Measurements from ENCODE around the gene TMEM255A. TPM values are rescaled to one million over a fixed set of nuclear protein-coding genes. Genes with fewer than 3 reads are reported as not detected.

Gene TMEM255A
- total and polyA plus RNA-seq, 2 experiments from 2014 or later = 0.21 to 0.28 TPM

GRCh38 chrX:120228187-120228908 lies 82.9 kb downstream of the TMEM255A start:
- Histone ChIP-seq H3K4me3 (no peak overlapping the region), H3K27me3 (ENCODE audit: insufficient read depth) (no peaks in the 10 kb centered on the region), H2AFZ (no peak overlapping the region), H3K4me1 (ENCODE audit: insufficient read depth) (peaks cover 5% of the 10 kb centered on the region; the same call in 1 of the 2 replicates), H3K4me2 (no peak overlapping the region), H3K9me2 (ENCODE audit: insufficient read depth) (no peaks in the 10 kb centered on the region), H3K79me2 (replicated peaks; ENCODE audit: insufficient read depth) (no peaks in the 10 kb centered on the region), H4K20me1 (replicated peaks; ENCODE audit: insufficient read depth) (no peaks in the 10 kb centered on the region), H3K27ac (ENCODE audit: low read depth) (no peak overlapping the region), H3F3A (replicated peaks; ENCODE audit: low read depth) (no peaks in the 10 kb centered on the region), H3K36me3 (ENCODE audit: insufficient read depth) (no peaks in the 10 kb centered on the region)
- Mint-ChIP-seq H3K27me3 (ENCODE audit: insufficient read depth, low read depth, poor library complexity) (no peaks in the 10 kb centered on the region), H3K9me3 (peaks cover 5% of the 10 kb centered on the region; the same call in 2 of the 3 replicates), H3K4me3 (no peak overlapping the region), H3K27ac (no peak overlapping the region), H3K4me1 (peaks cover 9% of the 10 kb centered on the region), H3K36me3 (ENCODE audit: low read depth) (peaks cover 16% of the 10 kb centered on the region)
- ATAC-seq = no peak
- no peak for DNase-seq (ENCODE audit: low spot score)
- no peak for TF ChIP-seq NANOG (IDR thresholded peaks at IDR 0.05; ENCODE audit: borderline replicate concordance)
- no peak for TF ChIP-seq ZNF114 (CRISPR knock-in tag; IDR thresholded peaks at IDR 0.05)
- no peak for TF ChIP-seq JUNB (IDR thresholded peaks at IDR 0.05; ENCODE audit: unreplicated experiment)
- no peak for TF ChIP-seq REST (IDR thresholded peaks at IDR 0.05; ENCODE audit: unreplicated experiment)
- TF ChIP-seq ZNF331 (CRISPR knock-in tag; IDR thresholded peaks at IDR 0.05; ENCODE audit: low read depth) = no peak
- TF ChIP-seq EZH2phosphoT487 (IDR thresholded peaks at IDR 0.05; ENCODE audit: unreplicated experiment) = no peak
- TF ChIP-seq POLR2AphosphoS5 (IDR thresholded peaks at IDR 0.05; ENCODE audit: low read depth) = no peak
- TF ChIP-seq CTCF (conservative IDR thresholded peaks at IDR 0.05; ENCODE audit: low read depth in 2 of 2) = no peak
- no peak for TF ChIP-seq EZH2 (IDR thresholded peaks at IDR 0.05; ENCODE audit: low read depth, unreplicated experiment)
- no peak for TF ChIP-seq STAT1 (IDR thresholded peaks at IDR 0.05; ENCODE audit: unreplicated experiment)

- Histone ChIP-seq H2AFZ (no peak overlapping the region), H3K4me1 (ENCODE audit: insufficient read depth) (no peaks in the 10 kb centered on the region), H3K36me3 (ENCODE audit: insufficient read depth) (no peaks in the 10 kb centered on the region), H3K4me2 (no peak overlapping the region), H4K20me1 (replicated peaks; ENCODE audit: insufficient read depth) (no peaks in the 10 kb centered on the region; the same call in 1 of the 2 replicates), H3K27me3 (ENCODE audit: insufficient read depth) (no peaks in the 10 kb centered on the region), H3K27ac (ENCODE audit: low read depth) (no peak overlapping the region), H3K4me3 (no peak overlapping the region), H3K9me2 (ENCODE audit: insufficient read depth) (no peaks in the 10 kb centered on the region), H3F3A (replicated peaks; ENCODE audit: low read depth) (no peaks in the 10 kb centered on the region), H3K79me2 (replicated peaks; ENCODE audit: insufficient read depth) (no peaks in the 10 kb centered on the region)
- Mint-ChIP-seq H3K9me3 (no peaks in the 10 kb centered on the region), H3K4me1 (peaks cover 7% of the 10 kb centered on the region), H3K4me3 (no peak overlapping the region), H3K27me3 (ENCODE audit: insufficient read depth, low read depth, poor library complexity) (peaks cover 2% of the 10 kb centered on the region), H3K27ac (no peak overlapping the region), H3K36me3 (ENCODE audit: low read depth) (peaks cover 11% of the 10 kb centered on the region; the same call in 1 of the 3 replicates)
- DNase-seq (ENCODE audit: low spot score) (no peak), ATAC-seq (no peak)
- TF ChIP-seq ZNF114 (CRISPR knock-in tag; IDR thresholded peaks at IDR 0.05) (no peak), CTCF (conservative IDR thresholded peaks at IDR 0.05; ENCODE audit: low read depth in 2 of 2) (no peak), EZH2phosphoT487 (IDR thresholded peaks at IDR 0.05; ENCODE audit: unreplicated experiment) (no peak), NANOG (IDR thresholded peaks at IDR 0.05; ENCODE audit: borderline replicate concordance) (no peak), CREB1 (CRISPR knock-in tag; IDR thresholded peaks at IDR 0.05; ENCODE audit: low read depth) (no peak), POLR2AphosphoS5 (IDR thresholded peaks at IDR 0.05; ENCODE audit: low read depth) (no peak), JUNB (IDR thresholded peaks at IDR 0.05; ENCODE audit: unreplicated experiment) (no peak), ETS1 (IDR thresholded peaks at IDR 0.05) (no peak), EZH2 (IDR thresholded peaks at IDR 0.05; ENCODE audit: low read depth, unreplicated experiment) (no peak)
Observed at GRCh38 chrX:120224388-120224787, 86.9 kb downstream of the TMEM255A start.
